OCI-LY3 (cell line): ENCODE measurements around the gene TSPO2.

ENCODE experiments used
- CTCF ChIP-seq: fragments of 200-600, 300-600 bp; sonication (generic); IDR thresholded peaks from 2 replicates; pipeline ENCODE4 v1.5.1; 2014; ENCODE audit warnings: antibody characterized with exemption, low read length, low read depth
- EZH2phosphoT487 ChIP-seq: fragments of 200-600 bp; shearing (Covaris generic); IDR thresholded peaks from 2 replicates; pipeline ENCODE4 v1.6.1; 2018; ENCODE audit warnings: antibody characterized with exemption, mixed run types, low read depth

- no peak for TF ChIP-seq CTCF
- no peak for TF ChIP-seq EZH2phosphoT487
Observed at GRCh38 chr6:41088451-41088850, 46.2 kb downstream of the TSPO2 start.
